GM12892 (cell line): ENCODE measurements around the gene LIMK2.

Experiments
- POLR2A ChIP-seq: IDR thresholded peaks from 2 replicates; pipeline ENCODE4 v1.6.1; 2011; ENCODE audit warnings: low read depth, low read length, control low read depth
- POLR2AphosphoS5 ChIP-seq: IDR thresholded peaks from 2 replicates; pipeline ENCODE4 v1.6.1; 2011; ENCODE audit warnings: low read depth, low read length, control low read depth

- TF ChIP-seq POLR2A (no peak), POLR2AphosphoS5 (no peak)
Observed at GRCh38 chr22:31260474-31260856, 48.4 kb downstream of the LIMK2 start.
